HepG2 (cell line): Measurements from ENCODE around the gene EXTL1. TPM values are rescaled to one million over a fixed set of nuclear protein-coding genes. Genes with fewer than 3 reads are reported as not detected.

Experiments
- ARNTL ChIP-seq: sonication (generic); formaldehyde crosslinking; IDR thresholded peaks from 2 replicates; pipeline ENCODE4 v1.4.0; 2020; ENCODE audit warnings: mild to moderate bottlenecking, missing genetic modification reagents
- CEBPB ChIP-seq: IDR thresholded peaks from 2 replicates; pipeline ENCODE4 v1.6.1; 2011; ENCODE audit warnings: low read depth, low read length, improper control_type of control experiment, borderline replicate concordance
- CREB3 ChIP-seq: sonication (generic); formaldehyde crosslinking; IDR thresholded peaks from 2 replicates; pipeline ENCODE4 v1.5.0; 2020; ENCODE audit warnings: missing genetic modification reagents
- EEA1 ChIP-seq: sonication (generic); formaldehyde crosslinking; IDR thresholded peaks from 2 replicates; pipeline ENCODE4 v1.5.1; 2020; ENCODE audit warnings: mild to moderate bottlenecking, missing genetic modification reagents, borderline replicate concordance
- ELF3 ChIP-seq: IDR thresholded peaks from 2 replicates; pipeline ENCODE4 v1.6.1; 2016; ENCODE audit warnings: missing genetic modification reagents, missing compliant biosample characterization
- FOXK2 ChIP-seq: fragments of 450-650 bp; IDR thresholded peaks from 2 replicates; pipeline ENCODE4 v1.6.1; 2016
- GZF1 ChIP-seq: sonication (generic); formaldehyde crosslinking; IDR thresholded peaks from 2 replicates; pipeline ENCODE4 v1.5.1; 2020; ENCODE audit warnings: mild to moderate bottlenecking, missing genetic modification reagents
- HNRNPLL ChIP-seq: fragments of 200-400 bp; formaldehyde crosslinking; IDR thresholded peaks from 2 replicates; pipeline ENCODE4 v1.6.1; 2017; ENCODE audit warnings: mild to moderate bottlenecking, low read depth, low read length; ENCODE audit not compliant: poor library complexity, severe bottlenecking
- LBX2 ChIP-seq: sonication (generic); formaldehyde crosslinking; IDR thresholded peaks from 2 replicates; pipeline ENCODE4 v1.5.0; 2020; ENCODE audit warnings: missing genetic modification reagents, mild to moderate bottlenecking, borderline replicate concordance
- NFATC3 ChIP-seq: sonication (generic); formaldehyde crosslinking; IDR thresholded peaks from 2 replicates; pipeline ENCODE4 v1.5.1; 2020; ENCODE audit warnings: mild to moderate bottlenecking, missing genetic modification reagents
- SETDB1 ChIP-seq: sonication (generic); formaldehyde crosslinking; IDR thresholded peaks from 2 replicates; pipeline ENCODE4 v1.5.1; 2020; ENCODE audit warnings: missing genetic modification reagents, mild to moderate bottlenecking, borderline replicate concordance
- SIN3A ChIP-seq: IDR thresholded peaks from 2 replicates; pipeline ENCODE4 v1.6.1; 2011; ENCODE audit warnings: low read depth, mild to moderate bottlenecking, control low read depth, low read length, borderline replicate concordance
- TGIF2 ChIP-seq: IDR thresholded peaks from 2 replicates; pipeline ENCODE4 v1.6.1; 2016; ENCODE audit warnings: control low read depth, missing compliant biosample characterization
- TRAFD1 ChIP-seq: sonication (generic); formaldehyde crosslinking; IDR thresholded peaks from 2 replicates; pipeline ENCODE4 v1.5.1; 2020; ENCODE audit warnings: missing genetic modification reagents, mild to moderate bottlenecking, borderline replicate concordance
- ZGPAT ChIP-seq: IDR thresholded peaks from 2 replicates; pipeline ENCODE4 v1.6.1; 2016; ENCODE audit warnings: mild to moderate bottlenecking
- ZNF160 ChIP-seq: sonication (generic); formaldehyde crosslinking; IDR thresholded peaks from 2 replicates; pipeline ENCODE4 v1.8.0; 2022; ENCODE audit warnings: mild to moderate bottlenecking, inconsistent platforms, missing genetic modification reagents
- ZNF205 ChIP-seq: IDR thresholded peaks from 2 replicates; pipeline ENCODE4 v1.6.1; 2018; ENCODE audit warnings: missing biosample characterization, missing genetic modification reagents
- ZNF484 ChIP-seq: sonication (generic); formaldehyde crosslinking; IDR thresholded peaks from 2 replicates; pipeline ENCODE4 v1.5.1; 2020; ENCODE audit warnings: mild to moderate bottlenecking, low read depth, missing genetic modification reagents, borderline replicate concordance
- ZNF746 ChIP-seq: sonication (generic); formaldehyde crosslinking; IDR thresholded peaks from 2 replicates; pipeline ENCODE4 v1.8.0; 2022; ENCODE audit warnings: mild to moderate bottlenecking, missing genetic modification reagents
- ZNF773 ChIP-seq: sonication (generic); formaldehyde crosslinking; IDR thresholded peaks from 2 replicates; pipeline ENCODE4 v1.4.0; 2020; ENCODE audit warnings: missing genetic modification reagents, borderline replicate concordance
- ZNF776 ChIP-seq: sonication (generic); formaldehyde crosslinking; IDR thresholded peaks from 2 replicates; pipeline ENCODE4 v1.4.0; 2020; ENCODE audit warnings: mild to moderate bottlenecking, missing genetic modification reagents
- ZNF784 ChIP-seq: sonication (generic); formaldehyde crosslinking; IDR thresholded peaks from 2 replicates; pipeline ENCODE4 v1.5.1; 2020; ENCODE audit warnings: missing genetic modification reagents, mild to moderate bottlenecking, borderline replicate concordance
- ZSCAN20 ChIP-seq: sonication (generic); formaldehyde crosslinking; IDR thresholded peaks from 2 replicates; pipeline ENCODE4 v1.4.0; 2020; ENCODE audit warnings: missing genetic modification reagents, mild to moderate bottlenecking, borderline replicate concordance
- ZSCAN25 ChIP-seq: sonication (generic); formaldehyde crosslinking; IDR thresholded peaks from 2 replicates; pipeline ENCODE4 v1.8.0; 2022; ENCODE audit warnings: mild to moderate bottlenecking, missing genetic modification reagents
- polyA plus RNA-seq, 8 experiments: library from polyadenylated mRNA; depleted of rRNA in 3 of 8; stranded (reverse) in 7 of 8; unstranded in 1 of 8; fragments of >200 nt; fragmentation: Illumina TruSeq in 4 of 8; extraction: Trizol in 4 of 8; gene quantifications; 2 replicates each; pipeline versions ENCODE4 v1.2.1 to v1.2.3, GENCODE V29; 2011 to 2016; ENCODE audit warnings: low read depth in 4 of 8, missing spikeins in 1 of 8, mixed read lengths in 1 of 8; ENCODE audit not compliant: insufficient read depth in 1 of 8
- total RNA-seq, 5 experiments: library from RNA; depleted of rRNA; stranded (reverse); fragments of >200 nt; fragmentation: Illumina TruSeq; extraction: Trizol; gene quantifications; 2 replicates each; pipeline ENCODE4 v1.2.3, GENCODE V29; 2016; ENCODE audit warnings: low read depth in 1 of 5

The EXTL1 gene
- total and polyA plus RNA-seq, 2 of the 13 experiments (the other 11 are each of a cell fraction or from before 2014, with no cell fraction given): 0.35 to 1.0 TPM

GRCh38 chr1:25997828-25998761, 23.5 kb upstream of the EXTL1 start, which contains the start of gene PAFAH2 (continued):
- peak; percentile 70; the same call in 1 of the 2 replicates for TF ChIP-seq TGIF2 (CRISPR knock-in tag)
- no peak; the same call in 1 of the 2 replicates for TF ChIP-seq TRAFD1 (CRISPR knock-in tag)
- TF ChIP-seq ARNTL (CRISPR knock-in tag): no peak
- TF ChIP-seq EEA1: no peak
- TF ChIP-seq ZSCAN20 (CRISPR knock-in tag): no peak
- TF ChIP-seq CREB3 (CRISPR knock-in tag): no peak
- peak; percentile 88 for TF ChIP-seq CEBPB
- no peak for TF ChIP-seq ZNF773 (CRISPR knock-in tag)
- TF ChIP-seq ZGPAT (CRISPR knock-in tag): peak; percentile 94
- TF ChIP-seq ZNF784 (CRISPR knock-in tag): peak; percentile 72; the same call in 1 of the 2 replicates
- TF ChIP-seq SETDB1 (CRISPR knock-in tag): no peak
- no peak for TF ChIP-seq ZNF484 (CRISPR knock-in tag)
- peak; percentile 83 for TF ChIP-seq ELF3 (CRISPR knock-in tag)
- TF ChIP-seq NFATC3 (CRISPR knock-in tag): no peak
- 0 out of 2 replicates have a peak, but pooled peaks have one; percentile 75 for TF ChIP-seq GZF1 (CRISPR knock-in tag)
- TF ChIP-seq ZNF205 (CRISPR knock-in tag): peak; percentile 88; the same call in 1 of the 2 replicates
- peak; percentile 79 for TF ChIP-seq ZSCAN25 (CRISPR knock-in tag)
- TF ChIP-seq ZNF160 (CRISPR knock-in tag): peak; percentile 65; the same call in 1 of the 2 replicates
- 0 out of 2 replicates have a peak, but pooled peaks have one; percentile 32 for TF ChIP-seq ZNF746
- no peak for TF ChIP-seq FOXK2
- peak; percentile 90; the same call in 1 of the 2 replicates for TF ChIP-seq SIN3A
- peak; percentile 50 for TF ChIP-seq HNRNPLL
- no peak for TF ChIP-seq LBX2 (CRISPR knock-in tag)
- TF ChIP-seq ZNF776 (CRISPR knock-in tag): peak; percentile 82; the same call in 1 of the 2 replicates
